HG02678 (cell line): Measurements from ENCODE around the gene NCS1.
"Not testable (repeated sequence)": the region's sequence is repeated elsewhere in the genome, so short reads cannot be mapped to it uniquely, and the experiment has no call there.

ENCODE experiments used
- ATAC-seq: cut with Tn5 transposase; IDR thresholded peaks from one replicate; pipeline ENCODE4 v1.9.1; 2021; ENCODE audit warnings: mild to moderate bottlenecking, moderate library complexity; ENCODE audit not compliant: unreplicated experiment

NCS1 gene

DNA sequence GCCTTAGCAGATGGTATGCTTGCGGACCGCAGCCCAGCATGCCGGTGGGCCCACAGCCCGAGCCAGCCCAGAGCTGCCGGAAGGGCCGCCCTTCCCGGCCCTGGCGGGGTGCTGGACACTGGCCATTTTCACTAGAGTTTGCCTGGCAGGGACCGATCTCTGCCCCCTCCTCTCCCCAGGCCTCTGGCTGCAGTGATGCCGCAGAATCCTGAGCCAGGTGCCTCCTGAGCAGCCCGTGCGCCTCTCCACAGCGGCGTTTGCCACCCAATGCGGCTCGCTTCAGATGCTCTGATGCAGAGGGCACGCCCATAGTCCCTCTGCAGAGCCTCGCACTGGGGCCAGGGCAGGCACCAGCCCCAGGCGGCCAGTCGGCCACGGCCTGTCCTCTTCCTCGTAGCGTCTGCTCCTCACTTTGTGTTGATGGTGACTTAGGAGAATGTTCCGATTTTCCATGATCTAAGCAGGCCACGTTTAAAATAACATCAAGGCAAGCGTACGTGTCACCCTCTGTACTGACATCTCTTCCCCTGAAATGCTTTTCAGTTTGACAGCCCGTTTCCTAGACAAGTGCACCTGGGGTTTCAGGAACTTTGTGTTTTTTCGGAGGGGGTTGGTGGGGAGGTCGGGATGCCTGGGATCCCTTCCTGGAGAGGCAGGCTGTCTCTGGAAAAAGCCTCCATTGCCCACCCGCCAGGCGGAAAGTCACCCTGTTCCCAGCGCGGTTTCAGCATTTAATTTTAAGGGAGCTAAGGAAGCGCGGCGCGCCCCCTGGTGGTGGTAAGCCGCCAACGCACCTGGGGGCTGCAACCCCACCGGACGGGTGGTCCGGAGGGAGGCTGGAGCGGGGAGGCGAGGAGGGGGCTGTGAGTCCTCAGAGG, 63.6 kb downstream of the NCS1 start:
- no peak for ATAC-seq

DNA sequence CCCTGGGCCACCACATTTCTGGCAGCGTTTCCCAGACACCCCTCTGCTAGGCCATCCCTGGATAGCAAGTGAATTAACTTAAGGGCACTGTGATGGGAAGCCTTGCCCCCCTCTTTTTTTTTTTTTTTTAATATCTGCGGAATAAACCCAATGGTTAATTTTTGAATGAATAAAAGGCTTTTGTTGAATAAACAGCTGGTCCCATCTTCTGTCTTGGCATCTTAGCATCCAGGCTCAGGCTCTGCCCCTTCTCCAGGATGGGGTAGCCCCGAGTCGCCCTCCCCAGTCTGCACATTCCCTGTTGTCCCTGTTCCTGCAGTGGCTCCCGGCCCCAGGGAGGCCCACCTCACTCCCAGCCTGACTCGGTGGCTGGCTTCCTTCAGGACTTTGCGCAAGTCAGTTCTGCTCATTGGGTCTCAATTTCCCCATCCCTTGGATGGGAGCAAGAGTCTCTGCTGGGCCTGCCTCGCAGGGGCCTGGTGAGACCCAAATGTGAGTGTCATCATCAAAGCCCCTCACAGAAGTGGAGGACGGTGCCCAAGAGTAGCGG, 64.3 kb downstream of the NCS1 start:
- no peak for ATAC-seq

DNA sequence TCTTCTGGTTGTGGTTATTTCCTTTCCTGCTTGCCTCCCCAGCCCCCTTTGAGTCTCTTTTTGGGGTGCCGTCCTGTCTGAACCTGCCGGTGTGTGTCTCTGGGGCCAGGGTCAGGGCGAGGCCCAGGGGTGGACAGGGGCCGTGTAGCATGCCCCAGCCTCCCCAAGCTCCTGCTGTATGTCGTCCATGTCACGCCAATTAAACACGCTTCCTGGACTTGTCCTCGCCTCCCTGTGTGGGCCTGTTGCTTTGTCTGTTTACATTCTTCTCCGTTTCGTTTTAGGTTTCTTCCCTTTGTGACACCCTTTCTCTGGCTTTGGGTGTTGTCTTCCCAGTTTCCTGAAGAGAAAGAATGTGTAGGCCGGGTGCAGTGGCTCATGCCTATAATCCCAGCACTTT, 64.9 kb downstream of the NCS1 start:
- no peak for ATAC-seq

DNA sequence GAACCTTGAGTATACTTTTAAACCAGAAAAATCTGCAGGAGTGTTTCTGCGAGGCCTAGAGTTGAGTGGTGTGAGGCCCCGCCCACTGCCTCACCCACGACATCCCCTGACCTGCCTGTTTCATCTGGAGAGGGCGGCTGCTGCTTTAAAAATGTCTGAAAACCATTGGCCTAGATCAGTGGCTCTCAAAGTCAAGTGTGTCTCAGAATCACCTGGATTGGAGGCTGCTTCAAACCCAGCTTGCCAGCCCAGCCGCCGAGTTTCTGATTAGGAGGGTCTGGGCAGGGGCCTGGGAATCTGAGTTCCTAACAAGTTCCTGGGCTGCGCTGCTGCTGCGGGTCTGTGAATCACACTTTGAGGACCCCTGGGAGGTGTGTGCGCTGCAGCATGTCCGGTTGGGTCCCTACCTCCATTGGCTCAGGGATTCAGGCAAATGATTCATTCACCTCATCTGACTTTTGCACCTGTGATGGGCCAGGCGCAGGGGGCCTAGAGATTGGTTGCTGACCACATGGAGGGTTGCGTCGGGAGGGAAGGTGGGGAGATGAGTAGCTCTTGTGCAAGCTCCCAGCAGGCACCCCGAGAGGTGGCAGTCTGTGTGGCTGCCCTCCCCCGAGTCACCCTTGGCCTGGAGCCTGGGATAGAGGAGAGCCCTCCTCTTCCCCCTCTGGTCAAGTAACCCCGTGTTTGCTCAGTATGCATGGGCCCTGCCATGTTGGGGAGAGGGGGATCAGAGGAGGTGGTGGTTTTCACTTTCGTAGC, 65.7 kb downstream of the NCS1 start:
- ATAC-seq: no peak

DNA sequence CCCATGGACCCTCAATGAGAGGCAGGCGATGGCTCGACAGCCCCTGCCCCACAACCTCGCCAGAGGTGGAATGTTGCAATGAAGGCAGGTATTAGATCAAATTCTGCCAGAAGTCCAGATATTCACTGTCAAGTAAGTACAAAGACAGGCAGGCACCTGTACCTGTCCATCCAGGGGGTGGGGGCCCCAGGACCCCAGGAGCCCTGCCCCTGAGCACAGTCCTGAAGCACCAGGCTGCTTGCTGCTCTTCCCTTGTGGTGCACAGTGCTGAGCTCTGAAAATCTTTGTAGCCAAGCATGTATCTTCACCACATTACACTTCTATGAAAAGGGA, 67.1 kb downstream of the NCS1 start:
- ATAC-seq: no peak

DNA sequence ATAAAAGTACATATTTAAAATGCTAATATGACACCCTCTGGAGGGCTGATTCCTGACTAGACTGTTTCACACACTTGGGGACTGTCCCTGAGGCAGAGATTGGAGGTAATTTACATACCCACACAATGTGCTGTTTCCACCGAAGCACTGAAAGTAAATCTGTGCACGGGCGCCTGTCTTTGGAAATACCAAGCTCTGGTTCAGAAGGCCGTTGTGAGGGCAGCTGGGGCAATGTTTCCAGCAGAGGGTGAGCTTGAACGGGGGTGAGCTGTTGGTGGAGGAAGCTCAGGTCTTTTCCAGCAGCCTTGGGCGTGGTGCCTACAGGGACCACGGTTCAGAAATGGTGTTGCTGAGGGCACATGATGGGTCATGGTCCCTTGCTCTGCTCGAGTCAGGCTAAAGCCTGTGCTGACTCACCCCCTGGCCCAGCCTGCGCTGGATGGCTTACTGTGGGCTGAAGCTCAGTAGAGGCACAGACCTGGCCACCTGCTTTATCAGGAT, 67.6 kb downstream of the NCS1 start:
- peak; percentile 52 for ATAC-seq

DNA sequence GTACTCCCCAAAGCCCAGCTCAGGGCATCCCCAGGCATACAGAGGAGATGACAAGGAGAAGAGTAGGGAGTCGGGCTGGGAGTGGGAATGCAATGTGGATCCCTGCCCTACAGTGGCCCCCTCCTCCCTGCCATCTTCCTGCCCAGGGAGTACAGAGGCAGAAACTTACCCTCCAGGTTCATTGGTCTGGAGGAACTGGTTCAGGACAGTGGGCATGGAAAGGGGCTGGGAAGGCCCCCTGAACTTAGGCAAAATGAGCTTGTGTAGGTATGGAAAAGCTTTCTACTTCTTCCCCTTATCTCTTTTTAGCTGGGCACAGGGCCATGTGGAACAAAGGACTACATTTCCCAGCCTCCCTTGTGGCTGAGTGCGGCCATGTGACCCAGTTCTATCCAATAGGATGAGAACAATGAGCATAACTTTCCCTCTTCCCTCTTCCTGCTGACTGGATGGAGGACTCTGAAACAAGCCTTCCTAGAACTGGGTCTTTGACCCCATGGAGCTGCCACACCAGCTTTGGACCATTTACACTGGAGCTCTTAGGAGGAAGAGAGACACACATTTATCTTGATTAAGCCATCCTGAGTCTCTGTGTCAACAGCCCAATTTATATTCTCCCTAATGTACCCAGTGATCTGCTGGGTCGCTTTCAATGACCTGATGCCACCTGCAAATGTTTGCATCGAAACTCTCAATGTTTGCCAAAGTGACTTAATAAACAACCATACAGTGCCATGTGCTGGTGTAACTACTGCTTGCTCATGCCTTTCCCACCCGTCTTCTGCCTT, 68.4 kb downstream of the NCS1 start:
- no peak for ATAC-seq

DNA sequence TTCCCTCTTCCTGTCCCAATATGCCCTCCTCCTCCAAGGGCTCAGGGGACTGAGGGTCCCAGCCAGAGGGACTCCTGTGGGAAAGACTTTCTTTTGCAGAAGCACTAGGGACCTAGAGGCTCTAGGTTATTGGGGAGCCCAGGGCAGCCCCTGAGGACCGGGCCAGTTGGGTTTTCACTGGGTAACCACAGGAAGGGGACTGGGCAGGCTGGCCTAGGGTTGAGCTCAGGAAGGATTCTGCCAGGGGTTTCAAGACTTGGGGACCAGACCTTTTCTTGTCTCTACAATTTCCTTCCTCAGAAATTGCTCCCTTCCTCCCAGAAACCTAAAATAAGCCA, 69.0 kb downstream of the NCS1 start:
- no peak for ATAC-seq

DNA sequence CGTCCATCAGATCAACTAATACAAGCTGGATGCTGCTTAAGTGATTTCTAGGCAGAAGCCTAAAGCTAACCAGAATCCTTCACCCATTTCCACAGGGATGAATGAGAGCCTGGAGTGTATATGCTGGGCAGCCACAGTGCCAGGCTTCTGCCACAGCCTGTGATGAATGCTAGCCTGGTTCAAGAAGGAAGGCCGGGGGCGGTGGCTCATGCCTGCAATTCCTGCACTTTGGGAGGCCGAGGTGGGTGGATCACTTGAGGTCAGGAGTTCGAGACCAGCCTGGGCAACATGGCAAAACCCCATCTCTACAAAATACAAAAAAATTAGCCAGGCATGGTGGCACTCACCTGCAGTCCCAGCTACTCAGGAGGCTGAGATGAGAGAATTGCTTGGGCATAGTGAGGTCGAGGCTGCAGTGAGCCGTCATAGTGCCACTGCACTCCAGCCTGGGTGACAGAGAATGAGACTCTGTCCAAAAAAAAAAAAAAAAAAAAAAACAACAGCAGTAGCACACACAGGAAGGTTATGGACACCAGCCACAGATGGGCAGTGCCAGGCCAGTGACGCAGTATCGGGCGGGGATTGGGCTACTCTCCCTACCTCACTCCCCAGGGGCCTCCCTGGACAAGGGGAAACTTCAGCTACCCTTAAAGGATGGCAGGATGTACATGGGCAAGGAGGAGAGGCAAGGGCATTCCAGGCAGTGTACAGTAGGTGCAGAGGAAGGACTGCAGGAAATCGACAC, 70.2 kb downstream of the NCS1 start:
- no peak for ATAC-seq

DNA sequence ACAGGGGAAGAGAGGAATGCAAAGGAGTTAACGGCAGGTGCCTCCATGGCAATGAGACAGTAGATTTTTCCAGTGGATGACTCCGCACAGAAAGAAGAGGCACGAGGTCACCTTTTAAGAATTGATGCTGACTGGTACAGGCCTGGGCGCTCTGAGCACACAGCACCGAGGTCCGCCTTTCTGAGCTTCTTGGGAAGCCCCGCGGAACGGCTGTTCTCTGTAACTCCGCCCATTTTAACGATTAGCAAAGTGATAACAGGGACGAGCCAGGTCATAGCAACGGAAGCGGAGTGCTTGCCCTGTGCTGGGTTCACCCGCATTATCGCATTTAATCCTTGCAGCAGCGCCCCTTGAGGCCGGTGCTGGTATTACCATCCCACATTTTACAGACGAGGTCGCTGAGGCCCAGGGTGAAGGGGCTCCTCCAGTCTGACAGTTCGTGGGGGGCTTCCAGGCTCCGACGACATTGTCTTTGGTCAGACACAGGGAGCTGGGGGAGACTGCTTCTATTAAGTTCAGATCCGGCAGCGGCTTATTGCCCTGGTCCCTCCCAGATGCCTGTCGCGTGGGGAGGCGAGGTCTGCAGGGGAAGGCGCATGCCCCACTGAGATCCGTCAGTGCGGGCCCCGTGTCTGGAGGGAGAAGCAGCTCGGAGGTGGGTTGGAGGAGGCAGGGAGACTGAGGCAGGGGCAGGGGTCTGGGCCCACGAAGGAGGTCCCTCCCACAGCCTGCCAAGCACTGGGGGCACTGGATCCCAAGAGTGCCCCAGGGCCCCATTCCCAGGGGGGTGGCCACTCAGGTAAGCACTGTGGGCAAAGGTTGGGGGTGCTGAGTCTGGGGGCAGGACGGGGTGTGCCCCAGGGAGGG, 71.0 kb downstream of the NCS1 start:
- peak; percentile 49 for ATAC-seq

DNA sequence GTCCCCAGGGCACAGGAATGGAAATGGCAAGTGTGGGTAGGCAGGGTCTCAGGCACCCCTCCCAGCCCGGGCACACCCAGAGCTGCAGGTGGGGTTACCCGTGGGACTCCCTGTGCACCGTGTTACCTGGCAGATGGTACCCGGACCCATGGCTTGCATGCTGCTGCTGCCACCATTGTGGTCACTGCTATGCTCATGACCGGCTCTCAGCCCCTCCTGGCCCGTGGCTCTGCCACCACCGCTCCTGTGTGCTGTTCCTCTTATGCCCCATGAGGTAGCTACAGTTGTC, 71.6 kb downstream of the NCS1 start:
- ATAC-seq: no peak

DNA sequence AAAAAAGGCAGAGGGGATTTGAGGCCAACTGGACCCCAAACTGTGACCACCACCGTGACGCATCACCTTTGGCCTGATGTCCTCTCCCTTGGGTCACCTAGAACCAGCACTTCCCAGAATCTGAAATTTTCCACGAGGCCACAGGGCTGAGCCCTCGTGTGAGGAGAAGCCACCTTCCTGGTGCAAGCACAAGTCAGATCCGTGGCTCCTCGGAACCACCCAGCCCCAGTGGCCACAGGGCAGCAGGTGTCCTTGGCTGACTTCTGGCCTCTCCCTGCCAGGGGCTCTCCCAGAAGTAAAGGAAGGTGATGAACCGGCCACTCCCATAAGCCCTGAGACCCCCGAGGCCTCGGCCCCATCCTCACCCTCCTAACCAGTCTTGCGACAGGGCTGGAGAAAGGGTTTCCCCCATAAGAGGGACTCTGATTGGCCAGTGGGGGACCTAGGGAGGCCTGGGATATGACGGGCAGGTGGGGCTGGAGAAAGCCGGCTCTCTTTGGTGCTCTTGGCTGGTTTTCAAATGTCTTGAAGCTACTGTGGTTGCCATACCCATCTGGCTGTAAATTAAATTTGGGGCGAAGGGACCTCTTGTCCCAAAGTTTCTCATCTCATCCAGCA, 72.5 kb downstream of the NCS1 start:
- no peak for ATAC-seq

DNA sequence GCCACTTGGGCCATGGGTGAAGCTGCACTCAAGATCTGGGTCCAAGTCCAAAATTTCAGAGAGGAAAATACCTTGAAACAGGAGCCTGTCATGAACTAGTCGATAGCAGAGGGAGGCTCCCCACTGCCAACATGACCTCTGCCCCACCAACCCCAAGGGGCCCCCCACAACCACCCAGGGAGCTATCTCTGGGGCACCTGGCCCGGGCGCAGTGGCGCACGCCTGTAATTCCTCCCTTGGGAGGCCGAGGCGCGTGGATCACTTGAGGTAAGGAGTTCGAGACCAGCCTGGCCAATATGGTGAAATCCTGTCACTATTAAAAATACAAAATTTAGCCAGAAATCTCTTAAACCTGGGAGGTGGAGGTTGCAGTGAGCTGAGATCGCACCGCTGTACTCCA, 73.3 kb downstream of the NCS1 start:
- ATAC-seq: no peak

DNA sequence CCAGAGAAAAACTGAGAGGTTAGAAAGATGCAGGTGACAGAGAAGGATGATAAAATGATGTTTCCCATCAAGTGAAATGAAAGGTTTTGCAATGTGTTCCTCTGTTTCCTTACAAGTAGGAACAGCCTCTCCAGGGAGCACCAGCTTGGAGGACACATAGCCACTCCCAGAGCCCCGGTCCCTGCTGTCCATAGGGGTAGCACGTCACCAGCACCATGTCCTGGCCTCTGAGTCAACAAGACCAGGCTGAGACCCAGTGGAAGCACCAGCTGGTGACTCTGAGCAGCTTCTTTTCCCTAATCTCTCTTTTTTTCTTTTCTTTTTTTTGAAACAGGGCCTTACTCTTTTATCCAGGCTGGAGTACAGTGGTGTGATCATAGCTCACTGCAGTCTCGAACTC, 73.9 kb downstream of the NCS1 start:
- ATAC-seq: no peak

DNA sequence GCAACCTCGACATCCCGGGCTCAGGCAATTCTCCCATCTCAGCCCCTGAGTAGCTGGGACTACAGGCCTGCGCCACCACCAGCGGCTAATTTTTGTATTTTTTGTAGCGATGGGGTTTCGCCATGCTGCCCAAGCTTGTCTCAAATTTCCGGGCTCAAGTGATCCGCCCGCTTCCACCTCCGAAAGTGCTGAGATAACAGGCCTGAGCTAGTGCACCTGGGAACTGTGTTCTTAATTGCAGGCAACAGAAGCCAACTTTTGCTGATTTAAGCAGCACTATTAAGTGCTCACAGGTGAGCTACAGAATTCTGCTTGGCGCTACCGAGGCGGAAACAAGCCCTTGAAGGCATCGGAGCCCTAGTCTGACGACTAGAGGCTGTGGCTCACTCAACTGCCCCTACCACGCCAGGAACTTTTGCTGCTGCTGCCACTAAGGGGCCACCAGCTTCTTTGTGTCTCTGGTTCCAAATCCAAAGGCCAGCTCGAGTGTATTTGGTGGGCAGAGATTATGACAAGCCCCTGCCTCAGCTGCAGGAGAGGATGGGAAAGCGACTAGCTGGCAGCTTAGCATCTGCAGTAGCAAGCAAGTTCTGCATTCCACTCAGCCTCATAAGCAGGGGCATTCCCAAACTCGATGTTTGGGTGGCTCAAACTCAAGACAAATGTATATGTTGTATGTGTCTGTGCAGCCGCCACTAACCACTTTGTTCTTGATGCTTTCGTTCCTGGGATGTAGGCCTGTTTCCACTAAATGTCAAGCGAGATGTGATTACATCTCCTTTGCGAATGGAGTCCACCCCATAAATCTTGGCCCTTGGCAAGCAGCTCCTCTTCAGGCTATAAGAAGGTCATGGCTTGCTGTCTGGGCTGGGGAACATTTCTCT, 82.8 kb downstream of the NCS1 start:
- no peak for ATAC-seq

DNA sequence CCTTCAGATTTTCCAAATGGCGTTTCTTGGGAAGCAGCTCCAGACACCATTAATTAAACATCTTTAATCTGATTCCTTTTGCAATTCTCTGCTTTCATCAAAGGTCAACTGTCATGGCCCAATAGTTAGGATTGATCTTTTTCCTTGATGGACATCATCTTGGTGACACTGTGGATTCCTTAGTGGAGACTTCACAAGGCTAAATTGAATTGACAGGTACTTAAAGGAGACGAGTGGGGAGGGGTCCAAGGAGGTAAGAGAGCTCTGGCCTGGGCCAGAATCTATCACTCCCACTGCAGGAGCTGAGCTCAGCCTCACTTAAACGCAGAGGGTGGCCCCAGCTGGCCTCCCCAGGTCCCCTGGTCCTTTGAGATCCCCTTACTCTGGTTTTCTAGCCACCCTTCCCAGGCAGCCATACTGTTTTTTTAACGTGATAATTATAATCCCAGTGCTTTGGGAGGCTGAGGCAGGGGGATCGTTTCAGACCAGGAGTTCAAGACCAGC, 83.5 kb downstream of the NCS1 start:
- ATAC-seq: no peak

DNA sequence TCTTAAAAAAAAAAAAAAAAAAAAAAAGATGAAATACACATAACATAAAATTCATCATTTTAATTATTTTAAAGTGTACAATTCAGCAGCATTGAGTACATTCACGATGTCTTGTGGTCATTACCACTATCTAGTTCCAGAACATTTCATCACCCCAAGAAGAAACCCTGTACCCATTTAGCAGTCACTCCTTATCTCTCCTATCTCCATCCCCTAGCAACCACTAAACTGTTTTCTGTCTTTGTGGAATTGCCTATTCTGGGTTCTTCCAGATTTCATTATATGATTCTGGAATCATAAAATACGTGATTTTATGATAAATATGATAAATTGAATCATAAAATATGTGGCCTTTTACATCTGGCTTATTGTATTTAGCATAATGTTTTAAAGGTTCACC, 84.4 kb downstream of the NCS1 start:
- ATAC-seq: no peak

DNA sequence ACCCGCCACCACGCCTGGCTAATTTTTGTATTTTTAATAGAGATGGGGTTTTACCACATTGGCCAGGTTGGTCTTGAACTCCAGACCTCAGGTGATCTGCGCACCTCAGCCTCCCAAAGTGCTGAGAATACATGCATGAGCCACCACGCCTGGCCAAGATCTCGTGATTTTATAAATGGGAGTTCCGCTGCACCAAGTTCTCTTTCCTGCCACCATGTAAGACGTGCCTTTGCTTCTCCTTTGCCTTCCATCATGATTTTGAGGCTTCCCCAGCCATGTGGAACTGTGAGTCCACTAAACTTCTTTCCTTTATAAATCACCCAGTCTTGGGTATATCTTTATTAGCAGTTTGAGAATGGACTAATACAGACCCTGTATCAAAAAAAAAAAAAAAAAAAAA, 85.9 kb downstream of the NCS1 start:
- not testable (repeated sequence) for ATAC-seq
